GM19455 (cell line): Measurements from ENCODE around the gene CEP70.
"Not testable (repeated sequence)": the region's sequence is repeated elsewhere in the genome, so short reads cannot be mapped to it uniquely, and the experiment has no call there.

Source experiments
- ATAC-seq: cut with Tn5 transposase; IDR thresholded peaks from one replicate; pipeline ENCODE4 v1.9.1; 2021; ENCODE audit not compliant: unreplicated experiment

CEP70 gene

DNA sequence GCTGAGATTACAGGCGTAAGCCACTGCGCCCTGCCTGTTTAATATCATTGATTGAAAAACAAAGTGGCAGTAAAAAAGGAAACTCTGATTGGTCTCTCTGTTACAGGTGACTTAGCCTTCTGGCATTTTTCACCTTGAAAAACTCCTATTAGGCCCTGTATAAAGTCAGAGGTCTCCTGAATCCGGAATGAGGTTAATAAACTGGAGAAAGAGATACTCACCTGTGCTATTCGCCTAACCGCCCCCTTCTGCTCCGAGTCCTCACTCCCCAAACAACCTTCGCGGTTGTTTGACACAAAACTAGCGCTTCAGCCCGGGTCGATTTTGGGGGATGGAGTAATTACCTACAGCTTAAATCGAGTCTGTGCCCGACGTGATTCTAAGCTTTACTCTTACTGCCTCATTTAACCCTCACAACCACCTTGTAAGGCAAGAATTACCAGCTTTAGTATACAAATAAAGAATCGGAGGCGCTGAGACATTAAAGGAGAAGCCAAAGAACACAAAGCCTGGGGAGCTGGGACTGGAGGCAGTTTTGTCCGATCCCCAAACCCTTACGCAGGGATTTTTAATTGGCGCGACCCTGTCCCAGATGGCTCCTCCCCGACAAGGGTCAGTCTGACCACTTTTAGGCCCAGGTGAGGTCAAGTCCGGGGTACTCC lies 441 bp downstream of the CEP70 start:
- no peak for ATAC-seq

GRCh38 chr3:138591392-138591791 lies 2.7 kb downstream of the CEP70 start:
- no peak for ATAC-seq

DNA sequence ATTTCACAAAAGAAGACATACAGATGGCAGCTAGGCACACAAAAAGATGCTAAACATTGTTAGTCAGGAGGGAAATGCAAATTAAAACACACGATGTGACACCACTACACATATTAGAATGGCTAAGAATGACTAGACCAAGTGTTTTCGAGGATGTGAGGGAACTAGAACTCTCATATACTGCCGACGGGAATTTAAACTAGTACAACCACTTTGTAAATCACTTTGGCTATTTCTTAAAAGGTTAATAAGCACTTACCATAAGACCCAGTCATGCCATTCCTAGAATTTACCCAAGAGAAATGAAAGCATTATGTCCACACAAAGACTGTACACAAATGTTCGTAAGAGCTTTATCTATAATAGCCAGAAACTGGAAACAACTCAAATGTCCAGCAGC lies 5.6 kb downstream of the CEP70 start:
- no peak for ATAC-seq

- ATAC-seq: no peak
These were observed 6.7 kb downstream of the CEP70 start for GRCh38 chr3:138587374-138587773.

- ATAC-seq: no peak
These were observed 15.0 kb downstream of the CEP70 start for GRCh38 chr3:138578961-138579574.

DNA sequence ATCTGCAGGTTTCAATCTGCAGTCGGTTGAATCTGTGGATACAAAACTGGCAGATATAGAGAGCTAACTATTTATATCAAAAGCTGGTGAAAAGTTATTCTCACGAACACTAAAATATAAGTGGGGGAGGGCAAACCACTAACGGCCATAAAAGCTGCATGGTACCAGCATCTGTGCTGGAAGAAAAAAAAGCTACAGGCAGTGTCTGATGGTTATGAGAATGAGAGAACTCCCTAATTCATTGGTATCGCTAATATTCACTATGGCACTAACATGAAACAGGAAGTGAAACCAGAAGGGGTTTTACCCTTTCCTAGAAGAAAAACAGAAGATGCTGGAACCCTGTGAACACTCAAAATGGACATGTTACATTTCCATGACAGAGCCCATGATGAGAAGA lies 15.9 kb downstream of the CEP70 start:
- peak; percentile 87 for ATAC-seq

GRCh38 chr3:138573138-138573537 lies 20.9 kb downstream of the CEP70 start:
- no peak for ATAC-seq

DNA sequence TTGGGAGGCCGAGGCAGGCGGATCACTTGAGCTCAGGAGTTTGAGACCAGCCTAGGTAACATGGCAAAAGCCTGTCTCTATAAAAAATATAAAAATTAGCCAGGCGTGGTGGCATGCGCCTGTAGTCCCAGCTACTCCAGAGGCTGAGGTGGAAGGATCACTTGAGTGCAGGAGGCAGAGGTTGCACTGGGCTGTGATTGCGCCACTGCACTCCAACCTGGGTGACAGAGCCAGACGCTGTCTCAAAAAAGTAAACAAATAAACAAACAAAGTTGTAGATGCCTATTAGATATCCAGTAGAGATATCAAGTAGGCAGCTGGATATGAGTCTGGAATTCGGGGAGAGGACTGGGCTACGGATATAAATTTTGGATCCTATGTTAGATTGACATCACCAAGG lies 24.4 kb downstream of the CEP70 start:
- not testable (repeated sequence) for ATAC-seq

DNA sequence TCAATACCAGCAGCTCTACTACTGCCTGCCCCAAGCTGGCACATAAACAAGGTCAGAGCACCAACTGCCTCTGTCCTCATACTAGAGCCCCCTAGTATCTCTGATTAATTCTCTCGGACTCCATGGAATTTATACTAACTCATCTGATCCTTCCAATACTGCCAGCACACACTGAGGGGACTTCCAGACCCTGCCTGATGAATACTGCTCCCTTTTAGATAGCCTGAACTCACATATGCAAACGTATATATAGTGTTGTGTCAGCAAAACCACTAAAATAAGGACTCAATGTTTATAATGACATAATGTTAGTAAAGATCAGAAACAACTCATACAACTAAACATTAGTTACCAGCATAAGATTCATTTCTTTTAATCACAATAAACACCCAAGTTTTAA lies 25.0 kb downstream of the CEP70 start:
- ATAC-seq: no peak

- no peak for ATAC-seq
These were observed 26.7 kb downstream of the CEP70 start for GRCh38 chr3:138567403-138567802.

GRCh38 chr3:138566293-138566692 lies 27.8 kb downstream of the CEP70 start:
- not testable (repeated sequence) for ATAC-seq

DNA sequence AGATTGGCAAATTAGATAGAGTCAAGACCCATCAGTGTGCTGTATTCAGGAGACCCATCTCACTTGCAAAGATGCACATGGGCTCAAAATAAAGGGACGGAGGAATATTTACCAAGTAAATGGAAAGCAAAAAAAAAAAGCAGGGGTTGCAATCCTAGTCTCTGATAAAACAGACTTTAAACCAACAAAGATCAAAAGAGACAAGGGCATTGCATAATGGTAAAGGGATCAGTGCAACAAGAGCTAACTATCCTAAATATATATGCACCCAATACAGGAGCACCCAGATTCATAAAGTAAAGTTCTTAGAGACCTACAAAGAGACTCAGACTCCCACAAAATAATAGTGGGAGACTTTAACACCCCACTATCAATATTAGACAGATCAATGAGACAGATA lies 31.2 kb downstream of the CEP70 start:
- not testable (repeated sequence) for ATAC-seq

- no peak for ATAC-seq
These were observed 33.6 kb downstream of the CEP70 start for GRCh38 chr3:138560501-138560900.

DNA sequence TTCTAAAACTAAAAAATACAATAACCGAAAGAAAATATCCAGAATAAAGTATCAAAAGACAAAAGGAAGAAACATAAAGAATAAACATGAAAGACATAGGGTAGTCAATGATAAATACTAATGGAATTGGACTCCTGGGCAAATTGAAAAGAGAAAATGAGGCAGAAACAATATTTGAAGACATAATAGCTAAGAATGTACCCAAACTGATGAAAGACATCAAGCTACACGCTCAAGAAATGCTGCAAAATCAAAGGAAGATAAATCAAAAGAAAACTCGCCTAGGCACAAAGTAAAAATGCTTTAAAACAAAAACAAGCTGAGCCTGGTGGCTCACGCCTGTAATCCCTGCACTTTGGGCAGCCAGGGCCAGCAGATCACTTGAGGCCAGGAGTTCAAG lies 34.9 kb downstream of the CEP70 start:
- no peak for ATAC-seq

GRCh38 chr3:138554775-138555174 lies 39.3 kb downstream of the CEP70 start:
- not testable (repeated sequence) for ATAC-seq

GRCh38 chr3:138550958-138551357 lies 43.1 kb downstream of the CEP70 start:
- not testable (repeated sequence) for ATAC-seq

DNA sequence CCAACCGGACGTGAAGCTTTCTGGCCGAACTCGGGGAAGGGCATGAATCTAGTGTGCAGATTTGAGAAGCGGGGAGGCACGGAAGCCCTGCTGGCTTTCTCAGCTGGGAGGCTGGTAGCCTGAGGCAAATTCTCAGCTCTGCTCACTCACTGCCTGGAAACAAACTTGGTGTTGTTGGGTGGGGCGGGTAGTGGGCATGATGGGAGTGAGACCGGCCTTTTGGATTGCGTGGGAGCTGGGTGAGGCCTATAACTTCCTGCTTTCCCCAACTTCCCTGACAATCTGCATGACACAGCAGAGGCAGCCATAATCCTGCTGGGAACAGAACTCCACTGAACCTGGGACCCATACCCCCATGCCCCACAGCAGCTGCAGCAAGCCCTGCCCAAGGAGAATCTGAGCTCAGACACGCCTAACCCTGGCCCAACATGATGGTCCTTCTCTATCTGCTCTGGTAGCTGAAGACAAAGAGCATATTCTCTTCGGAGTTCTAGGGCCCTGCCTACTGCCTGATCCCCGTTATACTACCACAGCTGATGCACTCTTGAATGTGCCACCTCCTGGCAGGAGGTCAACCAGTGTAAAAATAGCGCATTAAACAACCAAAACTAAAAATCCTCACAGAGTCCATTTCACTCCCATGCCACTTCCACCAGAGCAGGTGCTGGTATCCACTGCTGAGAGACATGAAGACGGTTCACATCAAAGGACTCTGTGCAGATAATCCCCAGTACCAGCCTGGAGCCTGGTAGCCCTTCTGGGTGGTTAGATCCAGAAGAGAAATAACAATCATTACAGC lies 44.7 kb downstream of the CEP70 start:
- ATAC-seq: no peak

DNA sequence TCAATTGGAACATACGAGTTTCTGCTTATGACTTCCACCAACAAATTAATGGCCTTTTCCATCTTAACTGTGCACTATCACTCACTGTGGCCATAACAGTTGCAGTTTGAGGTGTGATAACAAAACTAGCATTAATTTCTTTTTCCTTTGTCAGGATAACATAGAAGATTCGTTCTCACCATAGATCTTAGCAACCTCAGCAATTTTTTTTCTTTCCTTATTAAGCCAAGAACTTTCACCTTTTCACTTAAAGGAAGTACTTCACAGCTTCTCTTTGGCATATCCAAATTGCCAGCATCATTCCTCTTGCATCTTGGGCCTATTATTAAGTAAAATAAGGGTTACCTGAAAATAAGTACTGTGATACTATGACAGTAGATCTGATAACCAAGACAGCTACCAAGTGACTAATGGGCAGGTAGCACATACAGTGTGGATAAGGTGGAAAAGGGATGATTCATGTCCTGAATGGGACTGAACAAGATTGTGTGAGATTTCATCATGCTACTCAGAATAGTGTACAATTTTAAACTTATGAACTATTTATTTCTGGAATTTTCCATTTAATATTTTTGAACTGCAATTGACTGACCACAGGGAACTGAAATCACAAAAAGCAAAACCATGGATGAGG lies 46.6 kb downstream of the CEP70 start:
- ATAC-seq: no peak

DNA sequence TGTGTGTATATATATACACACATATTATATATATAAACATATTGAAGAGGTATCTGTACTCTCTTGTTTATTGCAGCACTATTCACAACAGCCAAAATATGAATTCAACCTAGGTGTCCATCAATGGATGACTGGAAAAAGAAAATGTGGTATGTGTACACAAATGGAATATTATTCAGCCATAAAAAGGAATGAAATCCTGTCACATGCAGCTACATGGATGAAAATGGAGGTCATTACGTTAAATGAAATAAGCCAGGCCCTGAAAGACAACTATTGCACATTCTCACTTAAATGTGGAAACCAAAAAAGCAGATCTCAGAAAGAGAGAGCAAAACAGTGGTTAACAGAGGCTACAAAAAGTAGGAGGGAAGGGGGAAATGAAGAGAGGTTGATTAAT lies 49.5 kb downstream of the CEP70 start:
- ATAC-seq: no peak

DNA sequence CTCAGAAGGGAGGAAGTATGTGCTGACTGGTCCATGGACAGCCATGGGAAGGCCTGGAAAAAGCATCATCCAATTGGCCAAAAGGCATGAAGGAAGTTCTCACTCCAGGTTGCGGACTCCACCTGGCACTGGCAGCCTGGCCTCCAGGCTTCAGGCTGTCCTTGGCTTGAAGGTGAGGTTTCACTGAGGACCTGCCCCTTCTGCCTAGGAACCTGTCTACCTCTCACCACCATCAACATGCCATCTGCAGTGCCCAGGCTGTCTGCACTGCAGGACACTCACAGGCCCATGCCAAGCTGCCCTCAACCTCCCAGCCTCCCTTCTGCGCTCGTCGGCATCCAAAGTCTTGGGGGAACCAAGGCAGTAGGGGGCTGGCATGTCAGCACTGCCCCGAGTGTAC lies 51.1 kb downstream of the CEP70 start:
- no peak for ATAC-seq

DNA sequence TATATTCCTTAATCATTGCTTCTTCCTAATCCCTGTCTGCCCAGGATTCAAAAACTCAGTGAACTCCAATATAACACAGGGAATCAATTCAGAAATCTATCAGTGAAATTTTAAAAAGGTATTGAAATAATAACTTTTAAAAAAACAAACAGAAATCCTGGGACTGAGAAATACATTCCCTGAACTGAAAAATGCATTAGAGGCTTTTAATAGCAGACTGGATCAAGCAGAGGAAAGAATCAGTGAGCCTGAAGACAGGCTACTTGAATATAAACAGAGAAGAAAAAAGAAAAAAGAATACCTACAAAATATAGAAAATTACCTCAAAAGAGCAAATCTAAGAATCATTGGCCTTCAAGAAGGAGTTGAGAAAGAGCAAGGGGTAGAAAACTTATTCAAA lies 54.7 kb downstream of the CEP70 start:
- ATAC-seq: no peak

- ATAC-seq: not testable (repeated sequence)
These were observed 72.6 kb downstream of the CEP70 start for GRCh38 chr3:138521445-138521844.
